ENCODE data around the gene CDC34.

CDC34 gene

DNA sequence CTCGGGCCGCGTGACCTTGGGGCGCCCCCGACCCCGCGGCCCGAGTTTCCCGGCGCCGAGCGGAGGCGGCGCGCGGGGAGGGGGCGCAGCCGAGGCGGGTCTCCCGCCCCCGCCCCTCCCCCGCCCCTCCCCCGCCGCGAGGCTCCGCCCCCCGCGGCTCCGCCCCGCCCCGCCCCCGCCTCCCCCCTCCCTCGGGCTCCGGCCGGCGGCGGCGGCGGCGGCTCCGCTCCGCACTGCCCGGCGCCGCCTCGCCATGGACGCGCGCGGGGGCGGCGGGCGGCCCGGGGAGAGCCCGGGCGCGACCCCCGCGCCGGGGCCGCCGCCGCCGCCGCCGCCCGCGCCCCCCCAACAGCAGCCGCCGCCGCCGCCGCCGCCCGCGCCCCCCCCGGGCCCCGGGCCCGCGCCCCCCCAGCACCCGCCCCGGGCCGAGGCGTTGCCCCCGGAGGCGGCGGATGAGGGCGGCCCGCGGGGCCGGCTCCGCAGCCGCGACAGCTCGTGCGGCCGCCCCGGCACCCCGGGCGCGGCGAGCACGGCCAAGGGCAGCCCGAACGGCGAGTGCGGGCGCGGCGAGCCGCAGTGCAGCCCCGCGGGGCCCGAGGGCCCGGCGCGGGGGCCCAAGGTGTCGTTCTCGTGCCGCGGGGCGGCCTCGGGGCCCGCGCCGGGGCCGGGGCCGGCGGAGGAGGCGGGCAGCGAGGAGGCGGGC is 58.3 kb downstream of the CDC34 start, which contains the start of gene HCN2:
TSS of gene HCN2 (plus strand) at position 189 of the 703 bp plus-strand sequence. CDS start at position 254, 65 bp downstream.
- DNase-seq = no peak

DNA sequence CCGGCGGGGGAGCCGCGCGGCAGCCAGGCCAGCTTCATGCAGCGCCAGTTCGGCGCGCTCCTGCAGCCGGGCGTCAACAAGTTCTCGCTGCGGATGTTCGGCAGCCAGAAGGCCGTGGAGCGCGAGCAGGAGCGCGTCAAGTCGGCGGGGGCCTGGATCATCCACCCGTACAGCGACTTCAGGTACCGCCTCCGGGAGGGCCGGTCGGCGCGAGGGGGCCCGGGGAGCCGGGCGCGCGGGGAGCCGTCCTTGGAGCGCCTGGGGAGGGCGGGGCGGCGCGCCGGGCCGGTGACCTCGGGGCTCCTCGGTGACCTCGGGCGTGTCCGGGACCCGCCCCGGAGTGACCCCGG is 58.8 kb downstream of the CDC34 start:
- no peak for DNase-seq

DNA sequence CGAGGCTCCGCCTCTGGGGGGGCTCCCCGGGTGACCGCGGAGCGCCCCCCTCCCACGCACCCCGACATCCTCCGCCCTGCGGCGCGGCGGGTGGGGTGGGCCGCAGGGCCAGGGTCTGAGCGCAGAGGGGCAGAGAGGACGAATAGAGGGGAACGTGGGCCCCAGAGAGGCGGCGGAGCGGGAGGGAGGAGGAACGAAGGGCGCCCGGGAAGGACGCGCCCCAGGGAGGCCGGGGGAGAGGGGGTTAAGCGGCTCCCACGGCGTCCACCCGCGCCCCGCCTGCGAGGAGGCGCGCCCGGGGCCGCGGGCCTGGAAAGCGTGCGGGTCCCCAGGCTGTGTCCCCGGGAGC is 59.2 kb downstream of the CDC34 start:
- no peak for DNase-seq

DNA sequence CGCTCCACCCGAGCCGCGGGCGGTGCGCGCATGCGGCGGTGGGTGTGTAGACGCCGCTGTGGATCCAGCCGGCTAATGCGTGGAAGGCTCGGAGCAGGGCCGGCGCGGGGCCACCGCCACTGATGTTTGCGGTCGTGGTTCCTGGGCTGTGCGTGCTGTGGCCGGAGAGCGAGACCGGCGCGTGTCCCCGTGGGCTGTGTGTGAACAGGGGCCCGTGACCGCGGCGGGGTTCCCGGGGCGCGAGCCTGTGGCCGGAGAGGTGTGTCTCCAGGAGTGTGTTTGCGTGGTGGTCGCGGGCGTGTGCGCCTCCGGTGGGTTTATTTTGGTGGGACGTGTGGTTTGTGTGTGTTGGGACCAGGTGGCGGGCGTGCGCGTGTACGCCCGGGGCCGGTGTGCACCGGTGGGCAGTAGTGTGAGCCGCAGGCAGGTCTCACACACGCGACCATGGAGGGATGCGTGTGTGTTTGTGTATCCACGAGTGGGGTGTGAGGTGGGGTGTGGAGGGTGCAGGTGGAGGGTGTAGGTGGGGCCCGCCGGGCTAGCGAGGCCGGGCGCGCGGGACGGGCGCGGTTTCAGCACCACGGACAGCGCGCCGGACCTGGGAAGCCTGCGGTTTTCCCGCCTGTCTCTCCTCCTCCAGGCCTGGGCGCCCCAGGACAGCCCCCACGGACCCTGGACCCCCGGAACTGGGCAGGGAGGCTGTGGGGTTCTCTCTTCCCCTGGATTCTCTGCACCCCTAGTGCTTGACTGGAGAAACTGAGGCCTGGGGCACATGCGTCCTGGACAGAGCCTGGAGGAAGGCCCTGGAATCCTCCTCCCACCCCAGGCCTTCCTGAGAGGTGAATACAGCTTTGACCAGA is 59.8 kb downstream of the CDC34 start:
- DNase-seq = no peak

Data from activated CD4-positive, alpha-beta T cell treated with anti-CD3 and anti-CD28 coated beads for 1 hour (primary cell).